Esophagus mucosa (tissue), 1 donor: ENCODE data around the gene NEURL1. TPM values are rescaled to one million over a fixed set of nuclear protein-coding genes. Genes with fewer than 3 reads are reported as not detected.
A peak's percentile ranks its signal among the peaks of the same experiment; 100 is the strongest.
"Not testable (repeated sequence)": the region's sequence is repeated elsewhere in the genome, so short reads cannot be mapped to it uniquely, and the experiment has no call there.

ENCODE experiments used
- ATAC-seq: fragments of 200-7000 bp; cut with Tn5 transposase; one replicate; pipeline ENCODE4 v1.9.1; 2020
- total RNA-seq: library from RNA; stranded (reverse); gene quantifications from one replicate; pipeline ENCODE4 v1.2.4, GENCODE V29; 2023
- donor health status: DM: yes; HTN: yes; CAD: no.

NEURL1 gene
- total RNA-seq, 1 donor from 2014 or later = 0.16 TPM

DNA sequence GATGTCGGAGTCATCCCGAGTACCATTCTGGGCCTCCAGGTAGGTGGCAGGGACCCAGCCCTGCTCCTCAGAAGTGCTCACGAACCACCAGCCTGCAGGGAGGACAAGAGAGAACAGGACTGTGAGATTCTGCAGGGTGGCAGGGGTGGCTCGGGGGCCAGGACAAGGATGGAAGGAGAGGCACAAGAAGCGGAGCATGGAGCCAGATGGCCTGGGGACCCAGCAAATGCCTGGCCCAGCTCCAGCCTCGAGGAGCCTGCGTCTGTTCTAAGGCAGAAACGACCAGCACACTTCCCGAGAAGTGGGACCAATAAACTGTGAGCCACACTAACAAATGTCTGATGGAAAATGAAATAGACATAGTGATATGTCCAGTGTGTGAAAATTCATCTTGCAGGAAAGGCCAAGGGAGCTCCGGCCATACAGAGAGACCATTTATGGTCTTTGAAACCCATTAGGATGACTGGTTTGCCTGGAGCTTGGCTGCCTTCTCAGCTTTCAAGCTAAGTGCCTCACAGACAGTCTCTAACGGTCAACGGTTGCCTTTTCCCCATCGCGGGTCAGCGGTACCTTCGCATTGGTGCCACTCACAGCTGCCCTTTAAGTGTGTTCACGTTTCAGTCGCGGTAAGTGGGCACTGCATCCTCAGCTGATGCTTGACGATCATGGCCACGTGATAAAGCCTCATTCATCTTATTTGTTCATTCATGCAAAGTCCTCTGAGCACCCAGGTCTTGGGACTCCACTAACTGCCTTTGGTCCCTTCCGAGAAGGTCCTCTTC lies 133.8 kb downstream of the NEURL1 start:
- no peak for ATAC-seq

- no peak for ATAC-seq
Measured at GRCh38 chr10:103627893-103628292, 134.4 kb downstream of the NEURL1 start.

- ATAC-seq = no peak
Measured at GRCh38 chr10:103629581-103629980, 136.1 kb downstream of the NEURL1 start.

DNA sequence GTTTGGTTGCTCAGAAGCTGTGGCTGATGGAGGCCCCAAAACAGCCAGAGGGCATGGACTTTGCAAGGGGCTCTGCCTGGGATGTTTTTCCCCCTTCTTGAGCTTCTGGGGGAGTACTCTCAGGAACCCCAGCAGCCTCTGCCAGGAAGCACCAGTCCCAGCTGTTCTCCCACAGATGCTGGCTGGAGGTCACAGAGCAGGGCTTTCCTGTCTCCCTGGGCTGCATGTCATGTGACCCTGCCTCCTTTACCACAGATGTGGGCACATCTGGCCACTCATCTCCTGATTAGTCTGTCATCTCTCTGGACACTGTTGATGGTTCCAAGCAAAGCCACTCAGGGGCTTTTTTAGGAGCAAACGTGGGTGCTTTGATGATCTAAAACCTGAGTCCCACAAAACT lies 136.7 kb downstream of the NEURL1 start:
- no peak for ATAC-seq

DNA sequence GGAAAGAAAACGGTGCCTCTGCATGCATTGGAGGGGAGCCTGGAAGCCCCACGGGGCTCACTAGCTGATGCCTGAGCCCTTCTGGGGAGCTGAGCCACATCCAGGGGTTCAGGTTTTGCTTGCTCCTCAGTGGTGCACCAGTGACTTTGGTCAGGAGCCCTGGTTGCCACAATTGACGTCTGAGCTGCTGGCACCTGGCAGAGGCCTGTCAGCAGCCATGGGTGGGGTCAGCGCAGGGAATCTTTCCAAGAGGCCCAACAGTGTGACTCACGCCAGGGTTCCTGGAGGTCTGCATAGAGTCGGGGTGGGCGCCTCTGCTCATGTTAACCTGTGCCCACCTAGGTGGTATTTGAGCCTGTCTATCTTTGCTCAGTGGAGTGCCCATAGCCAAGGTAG lies 138.7 kb downstream of the NEURL1 start:
- no peak for ATAC-seq

DNA sequence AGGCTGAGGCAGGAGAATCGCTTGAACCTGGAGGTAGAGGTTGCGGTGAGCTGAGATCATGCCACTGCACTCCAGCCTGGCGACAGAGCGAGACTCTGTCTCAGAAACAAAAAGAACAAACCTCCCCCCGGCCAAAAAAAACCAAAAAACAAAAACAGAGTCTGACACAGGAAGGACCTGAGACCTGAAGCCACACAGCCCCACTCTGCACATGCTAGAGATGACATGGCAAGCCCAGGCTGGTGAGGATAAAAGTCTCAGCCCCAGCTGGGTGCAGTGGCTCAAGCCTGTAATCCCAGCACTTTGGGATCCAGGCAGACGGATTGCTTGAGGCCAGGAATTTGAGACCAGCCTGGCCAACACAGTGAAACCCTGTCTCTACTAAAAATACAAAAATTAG lies 139.4 kb downstream of the NEURL1 start:
- ATAC-seq = not testable (repeated sequence)

DNA sequence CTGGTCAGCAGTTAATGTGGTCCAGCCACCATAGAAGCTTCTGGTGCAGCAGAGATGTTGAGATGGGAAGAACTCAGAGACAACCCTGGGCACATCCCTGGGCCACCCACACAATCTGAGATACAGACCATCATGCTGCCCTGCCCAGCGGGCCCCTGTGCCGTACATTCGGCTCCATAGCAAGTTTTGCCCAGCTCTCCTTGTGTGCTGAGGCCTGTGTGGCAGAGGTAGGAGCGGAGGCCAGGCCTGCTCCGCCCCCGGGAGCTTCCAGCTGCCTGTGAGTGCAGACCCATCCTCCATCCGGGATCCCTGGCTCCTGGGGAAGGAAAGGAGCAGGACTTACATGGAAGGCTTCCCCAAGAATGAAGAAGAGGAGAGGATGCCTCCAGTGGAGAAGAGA lies 140.3 kb downstream of the NEURL1 start:
- no peak for ATAC-seq

GRCh38 chr10:103635580-103635979 lies 142.1 kb downstream of the NEURL1 start:
- ATAC-seq = no peak

- ATAC-seq = no peak
Measured at GRCh38 chr10:103636492-103636891, 143.0 kb downstream of the NEURL1 start.

DNA sequence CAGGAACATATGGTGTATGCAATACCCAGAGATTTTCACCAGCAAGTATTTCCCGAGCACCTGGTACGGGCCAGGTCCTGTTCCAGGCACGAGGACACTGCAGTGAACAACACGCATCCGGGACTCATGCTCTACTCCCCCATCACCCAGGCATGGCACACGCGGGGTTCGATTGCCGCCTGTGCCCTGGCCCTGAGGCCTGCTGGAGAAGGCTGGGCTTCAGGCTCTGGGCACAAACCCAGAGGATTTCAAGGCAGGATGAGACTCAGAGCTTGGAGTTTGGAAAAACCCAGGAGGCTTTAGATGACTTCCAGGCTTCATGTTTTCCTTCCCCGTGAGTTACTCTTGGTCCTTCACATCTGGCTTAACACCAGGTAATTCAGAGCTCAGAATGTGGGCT lies 143.5 kb downstream of the NEURL1 start:
- no peak for ATAC-seq

DNA sequence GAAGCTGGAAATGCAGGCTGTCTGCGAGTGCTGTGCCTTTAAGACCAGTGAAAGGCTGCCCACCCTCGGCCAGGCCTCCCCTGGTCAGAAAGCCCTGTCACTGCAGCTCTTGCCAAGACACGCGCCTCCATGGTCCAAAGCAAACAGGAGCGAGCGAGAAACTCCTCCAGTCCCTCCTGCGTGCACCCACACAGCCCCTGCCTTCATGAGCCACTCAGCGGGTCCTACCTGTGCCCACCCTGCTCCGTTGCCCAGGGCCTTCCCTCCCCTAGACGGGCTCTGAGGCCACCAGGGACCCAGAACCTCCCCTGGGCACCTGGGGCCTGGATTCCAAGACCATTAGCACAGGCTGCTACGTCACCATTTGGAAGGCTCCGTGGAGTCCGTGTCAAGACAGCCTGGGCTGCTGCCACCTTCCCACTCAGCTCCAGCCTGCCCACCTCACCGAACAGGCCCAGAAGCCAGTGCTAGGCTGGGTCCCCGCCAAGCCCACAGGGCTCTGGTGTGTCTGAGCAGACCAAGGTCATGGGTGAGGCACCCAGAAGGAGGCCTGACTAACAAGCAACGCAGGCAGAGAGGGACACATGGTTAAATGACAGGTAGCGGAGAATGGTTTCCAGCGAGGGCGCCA lies 144.5 kb downstream of the NEURL1 start:
- ATAC-seq = peak; percentile 74

- ATAC-seq = no peak
Measured at GRCh38 chr10:103638948-103639347, 145.4 kb downstream of the NEURL1 start.

GRCh38 chr10:103640436-103641181 lies 147.1 kb downstream of the NEURL1 start:
- ATAC-seq = no peak

DNA sequence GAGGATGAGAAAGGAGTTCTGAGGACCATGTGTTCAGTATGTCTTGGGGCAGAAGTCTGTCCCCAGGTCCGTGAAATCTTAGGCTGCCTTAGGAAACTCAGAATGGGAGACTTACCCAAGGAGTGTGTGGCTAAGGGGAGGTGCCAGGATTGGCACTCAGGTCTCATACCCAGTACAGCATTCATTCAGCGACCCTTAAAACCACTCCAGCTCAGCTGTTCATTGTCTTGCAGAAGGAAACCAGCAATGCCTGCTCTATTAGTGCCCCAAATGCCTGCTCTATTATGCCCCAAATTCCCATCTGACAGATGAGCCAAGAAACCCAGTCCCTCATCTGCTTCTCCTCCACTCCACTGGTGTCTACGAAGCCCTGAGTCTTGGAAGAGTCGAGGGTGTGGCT lies 147.8 kb downstream of the NEURL1 start:
- no peak for ATAC-seq

Other genes with a start within 250 kb of the NEURL1 start
- gene RPEL1, start 247.8 kb upstream of the NEURL1 start, total RNA-seq = not detected
- 1.4 TPM for gene INA, start 216.6 kb upstream of the NEURL1 start, total RNA-seq
- gene PCGF6, start 142.6 kb upstream of the NEURL1 start, total RNA-seq = 4.5 TPM
- 2.6 TPM for gene TAF5, start 125.7 kb upstream of the NEURL1 start, total RNA-seq
- gene ATP5MK, start 97.2 kb upstream of the NEURL1 start, total RNA-seq = 399 TPM
- gene PDCD11, start 97.1 kb upstream of the NEURL1 start, total RNA-seq = 23.5 TPM
- 2.7 TPM for gene CALHM2, start 41.3 kb upstream of the NEURL1 start, total RNA-seq
- 0.04 TPM for gene CALHM1, start 34.8 kb upstream of the NEURL1 start, total RNA-seq
- not detected for gene CALHM3, start 14.5 kb upstream of the NEURL1 start, total RNA-seq